SH-SY5Y (cell line): Measurements from ENCODE around the gene PARP12.

Experiments used
- GATA2 ChIP-seq: IDR thresholded peaks from 2 replicates; pipeline ENCODE4 v1.6.1; 2011; ENCODE audit warnings: mild to moderate bottlenecking, low read depth, low read length
- GATA3 ChIP-seq: IDR thresholded peaks from 2 replicates; pipeline ENCODE4 v1.6.1; 2011; ENCODE audit warnings: low read depth, mild to moderate bottlenecking, low read length, moderate library complexity

Gene PARP12

GRCh38 chr7:140033779-140034363 lies 28.9 kb downstream of the PARP12 start:
- TF ChIP-seq GATA3 (no peak), GATA2 (no peak)

GRCh38 chr7:140033036-140033435 lies 29.7 kb downstream of the PARP12 start:
- TF ChIP-seq GATA3 (no peak), GATA2 (no peak)

- no peak for TF ChIP-seq GATA3
- no peak for TF ChIP-seq GATA2
Measured at GRCh38 chr7:140031364-140031763, 31.4 kb downstream of the PARP12 start.

GRCh38 chr7:140029072-140029471 lies 33.7 kb downstream of the PARP12 start:
- TF ChIP-seq GATA3 (no peak), GATA2 (no peak)

GRCh38 chr7:140028311-140028710 lies 34.4 kb downstream of the PARP12 start:
- no peak for TF ChIP-seq GATA2
- no peak for TF ChIP-seq GATA3

GRCh38 chr7:140027858-140028257 lies 34.9 kb downstream of the PARP12 start:
- TF ChIP-seq GATA3 (no peak), GATA2 (no peak)

- no peak for TF ChIP-seq GATA3
- no peak for TF ChIP-seq GATA2
Measured at GRCh38 chr7:140026935-140027334, 35.8 kb downstream of the PARP12 start.

GRCh38 chr7:140025814-140026433 lies 36.8 kb downstream of the PARP12 start:
- TF ChIP-seq GATA2 (no peak), GATA3 (no peak)

DNA sequence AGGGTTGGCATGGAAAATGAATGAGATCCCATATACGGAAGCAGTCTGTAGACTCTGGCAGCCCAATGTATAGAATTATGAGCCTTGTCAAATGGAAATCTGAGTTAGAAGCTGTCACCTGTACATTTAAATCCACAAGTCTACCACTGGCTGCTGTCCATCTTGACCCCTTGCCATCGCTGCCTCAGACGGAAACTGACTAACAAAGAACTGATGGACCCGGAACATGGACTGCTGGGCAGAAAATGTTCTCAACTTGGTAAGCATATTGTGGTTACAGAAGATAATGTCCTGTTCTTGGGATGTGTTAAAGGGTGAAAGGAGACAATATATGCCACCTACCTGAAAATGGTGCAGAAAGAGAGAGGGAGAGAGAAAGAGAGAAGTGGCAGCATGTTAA lies 37.5 kb downstream of the PARP12 start:
- TF ChIP-seq GATA3: no peak
- TF ChIP-seq GATA2: no peak

DNA sequence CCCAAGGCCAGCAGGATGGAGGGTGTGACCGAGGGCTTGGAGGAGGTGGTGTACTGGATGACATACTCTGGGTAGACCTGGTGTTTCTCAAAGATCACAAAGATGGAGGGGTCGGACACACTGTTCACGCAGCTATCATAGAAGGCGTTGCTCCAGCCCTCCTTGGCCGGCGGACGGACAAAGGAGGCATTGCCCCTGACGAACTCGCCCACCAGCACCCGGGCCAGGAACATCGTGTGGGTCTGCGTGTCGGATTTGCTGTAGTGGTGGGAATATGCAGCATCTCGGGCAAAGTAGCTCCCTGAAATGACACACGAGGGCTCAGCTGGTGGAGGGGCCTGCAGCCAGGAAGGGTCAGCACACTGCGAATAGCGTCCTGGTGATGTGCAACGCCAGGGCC lies 38.2 kb downstream of the PARP12 start:
- TF ChIP-seq GATA2 (no peak), GATA3 (no peak)

DNA sequence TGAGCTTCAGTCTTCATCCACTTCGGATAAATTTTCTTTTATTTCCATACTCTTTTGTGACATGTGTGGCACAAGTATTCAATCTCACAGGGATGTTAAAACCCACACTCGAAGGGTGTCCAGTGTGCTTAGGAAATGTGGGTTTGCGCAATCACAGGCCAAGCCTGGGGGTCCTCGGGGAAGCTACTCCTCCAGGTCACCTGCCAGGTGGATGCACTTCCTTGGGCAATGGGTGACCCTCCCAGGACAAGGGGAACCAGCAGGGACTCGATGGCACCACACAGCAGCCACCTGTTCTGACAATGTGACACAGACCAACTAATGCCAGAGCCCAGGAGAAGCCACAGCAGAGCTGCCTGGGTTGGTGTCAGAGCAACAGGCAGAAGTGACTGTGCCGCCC lies 39.0 kb downstream of the PARP12 start:
- no peak for TF ChIP-seq GATA2
- no peak for TF ChIP-seq GATA3

GRCh38 chr7:140022582-140023211 lies 40.1 kb downstream of the PARP12 start:
- TF ChIP-seq GATA3: no peak
- no peak for TF ChIP-seq GATA2

GRCh38 chr7:140021603-140022002 lies 41.1 kb downstream of the PARP12 start:
- TF ChIP-seq GATA2 (no peak), GATA3 (no peak)

- TF ChIP-seq GATA3 (no peak), GATA2 (no peak)
Measured at GRCh38 chr7:140019606-140020005, 43.1 kb downstream of the PARP12 start.

- no peak for TF ChIP-seq GATA3
Measured at GRCh38 chr7:140019172-140019571, 43.6 kb downstream of the PARP12 start.

- TF ChIP-seq GATA3 (no peak), GATA2 (no peak)
Measured at GRCh38 chr7:140018125-140019043, 44.4 kb downstream of the PARP12 start.

GRCh38 chr7:140017543-140017942 lies 45.2 kb downstream of the PARP12 start:
- TF ChIP-seq GATA2: no peak
